K562 (cell line): ENCODE data around the gene CREB3L2. TPM values are rescaled to one million over a fixed set of nuclear protein-coding genes. Genes with fewer than 3 reads are reported as not detected.

ENCODE experiments used
- CHD4 ChIP-seq: fragments of 200-600 bp; sonication (generic); IDR thresholded peaks from 3 replicates; pipeline ENCODE4 v1.6.1; 2012; ENCODE audit warnings: low read depth, mild to moderate bottlenecking, mixed read lengths, low read length, inconsistent platforms; ENCODE audit not compliant: insufficient read depth, insufficient replicate concordance, poor library complexity, severe bottlenecking
- CREM ChIP-seq: IDR thresholded peaks from 2 replicates; pipeline ENCODE4 v1.6.1; 2014; ENCODE audit warnings: antibody characterized with exemption, low read depth
- FOSL1 ChIP-seq: fragments of 200-800 bp; sonication (Bioruptor generic); conservative IDR thresholded peaks from 2 replicates; pipeline ENCODE4 v1.6.1; 2016; ENCODE audit warnings: missing genetic modification characterization, missing compliant biosample characterization
- KLF6 ChIP-seq: fragments of 250-450 bp; sonication (Bioruptor Pico); IDR thresholded peaks from 2 replicates; pipeline ENCODE4 v1.4.0; 2020; ENCODE audit warnings: mild to moderate bottlenecking, moderate library complexity, borderline replicate concordance
- MAFF ChIP-seq: IDR thresholded peaks from 2 replicates; pipeline ENCODE4 v1.6.1; 2012; ENCODE audit warnings: low read length, improper control_type of control experiment
- MEIS2 ChIP-seq: fragments of 450-650 bp; IDR thresholded peaks from 2 replicates; pipeline ENCODE4 v1.6.1; 2014; ENCODE audit warnings: mild to moderate bottlenecking; ENCODE audit not compliant: partially characterized antibody
- POLR2B ChIP-seq: fragments of 450-650 bp; IDR thresholded peaks from 2 replicates; pipeline ENCODE4 v1.6.1; 2018; ENCODE audit warnings: low read depth; ENCODE audit not compliant: partially characterized antibody
- RBM25 ChIP-seq: fragments of 200-400 bp; formaldehyde crosslinking; IDR thresholded peaks from 2 replicates; pipeline ENCODE4 v1.6.1; 2018; ENCODE audit warnings: low read length, low read depth, moderate library complexity; ENCODE audit not compliant: severe bottlenecking
- RCOR1 ChIP-seq, 2 experiments: IDR thresholded peaks; 2 replicates each; pipeline ENCODE4 v1.6.1; 2012; ENCODE audit warnings: low read depth in 2 of 2, low read length in 2 of 2, borderline replicate concordance in 1 of 2, improper control_type of control experiment in 1 of 2
- RNF2 ChIP-seq: sonication (generic); IDR thresholded peaks from 2 replicates; pipeline ENCODE4 v1.6.1; 2016
- SFPQ ChIP-seq: fragments of 200-400 bp; formaldehyde crosslinking; IDR thresholded peaks from 2 replicates; pipeline ENCODE4 v1.6.1; 2017; ENCODE audit warnings: mild to moderate bottlenecking, low read depth, low read length, moderate library complexity
- ZBTB8A ChIP-seq: fragments of 450-650 bp; IDR thresholded peaks from 2 replicates; pipeline ENCODE4 v1.6.1; 2018; ENCODE audit warnings: mild to moderate bottlenecking, moderate library complexity; ENCODE audit not compliant: partially characterized antibody
- ZNF212 ChIP-seq: fragments of 450-650 bp; formaldehyde crosslinking; IDR thresholded peaks from 2 replicates; pipeline ENCODE4 v1.4.0; 2020; ENCODE audit warnings: mild to moderate bottlenecking
- ZNF316 ChIP-seq: fragments of 450-650 bp; IDR thresholded peaks from 2 replicates; pipeline ENCODE4 v1.6.1; 2016
- ZNF324 ChIP-seq: fragments of 250-450 bp; sonication (Bioruptor Pico); IDR thresholded peaks from 2 replicates; pipeline ENCODE4 v1.4.0; 2020; ENCODE audit warnings: mild to moderate bottlenecking
- ZNF551 ChIP-seq: fragments of 250-450 bp; sonication (Bioruptor Pico); IDR thresholded peaks from 2 replicates; pipeline ENCODE4 v1.5.0; 2021; ENCODE audit warnings: mild to moderate bottlenecking, moderate library complexity
- polyA plus RNA-seq, 8 experiments: library from polyadenylated mRNA; depleted of rRNA in 4 of 8; stranded (reverse) in 5 of 8; unstranded in 3 of 8; fragments of >200 nt; fragmentation: Nextera tagmentation in 2 of 8; fragmentation: Illumina TruSeq in 1 of 8; extraction: Ambion mirVana in 2 of 8; extraction: Trizol in 1 of 8; gene quantifications; 2 replicates each; pipeline versions ENCODE4 v1.2.1 to v1.2.3, GENCODE V29; 2011 to 2014; ENCODE audit warnings: inconsistent platforms in 1 of 8, missing spikeins in 1 of 8
- total RNA-seq, 7 experiments: library from RNA; depleted of rRNA in 6 of 7; stranded (reverse); fragments of >200 nt in 6 of 7; fragmentation: Illumina TruSeq in 2 of 7; extraction: Trizol in 2 of 7; gene quantifications; 2 replicates each; pipeline versions ENCODE4 v1.2.1 to v1.2.3, GENCODE V29; 2011 to 2021; ENCODE audit warnings: low replicate concordance in 1 of 7
- TF ChIP-seq, protein P1 (sequence below): fragments of 250-450 bp; sonication (Bioruptor Pico); IDR thresholded peaks from 2 replicates; pipeline ENCODE4 v1.8.0; 2021; ENCODE audit warnings: mild to moderate bottlenecking, moderate library complexity
- TF ChIP-seq, protein P2 (sequence below): sonication (generic); formaldehyde crosslinking; IDR thresholded peaks from 2 replicates; pipeline ENCODE4 v1.8.0; 2022; ENCODE audit warnings: mild to moderate bottlenecking, missing genetic modification reagents, borderline replicate concordance
- TF ChIP-seq, protein P3 (sequence below), 2 experiments: fragments of 200-800 bp in 1 of 2; sonication (Bioruptor generic) in 1 of 2; sonication (generic) in 1 of 2; formaldehyde crosslinking in 1 of 2; IDR thresholded peaks in 1 of 2; conservative IDR thresholded peaks in 1 of 2; 2 replicates each; pipeline versions ENCODE4 v1.5.0 to v1.6.1; 2016 to 2020; ENCODE audit warnings: missing compliant biosample characterization in 1 of 2, missing genetic modification characterization in 1 of 2, missing genetic modification reagents in 1 of 2

The CREB3L2 gene
- total and polyA plus RNA-seq, 9 of the 15 experiments (the other 6 are each of a cell fraction or from before 2014, with no cell fraction given), result 7.1 to 45.6 (median 15.8) TPM

GRCh38 chr7:137961200-137962177 lies 40.4 kb downstream of the CREB3L2 start (continued):
- peak; percentile 59 for TF ChIP-seq CREM
- TF ChIP-seq CHD4, result no peak
- no peak for TF ChIP-seq ZNF212 (CRISPR knock-in tag)
- TF ChIP-seq SFPQ, result no peak
- TF ChIP-seq, protein P1, sequence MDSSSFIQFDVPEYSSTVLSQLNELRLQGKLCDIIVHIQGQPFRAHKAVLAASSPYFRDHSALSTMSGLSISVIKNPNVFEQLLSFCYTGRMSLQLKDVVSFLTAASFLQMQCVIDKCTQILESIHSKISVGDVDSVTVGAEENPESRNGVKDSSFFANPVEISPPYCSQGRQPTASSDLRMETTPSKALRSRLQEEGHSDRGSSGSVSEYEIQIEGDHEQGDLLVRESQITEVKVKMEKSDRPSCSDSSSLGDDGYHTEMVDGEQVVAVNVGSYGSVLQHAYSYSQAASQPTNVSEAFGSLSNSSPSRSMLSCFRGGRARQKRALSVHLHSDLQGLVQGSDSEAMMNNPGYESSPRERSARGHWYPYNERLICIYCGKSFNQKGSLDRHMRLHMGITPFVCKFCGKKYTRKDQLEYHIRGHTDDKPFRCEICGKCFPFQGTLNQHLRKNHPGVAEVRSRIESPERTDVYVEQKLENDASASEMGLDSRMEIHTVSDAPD, result no peak
- TF ChIP-seq ZNF551 (CRISPR knock-in tag), result no peak
- peak; percentile 5 for TF ChIP-seq MEIS2
- TF ChIP-seq RBM25, result no peak
- TF ChIP-seq ZNF316, result peak; percentile 53
- TF ChIP-seq FOSL1 (tag), result peak; percentile 80
- TF ChIP-seq, protein P2, sequence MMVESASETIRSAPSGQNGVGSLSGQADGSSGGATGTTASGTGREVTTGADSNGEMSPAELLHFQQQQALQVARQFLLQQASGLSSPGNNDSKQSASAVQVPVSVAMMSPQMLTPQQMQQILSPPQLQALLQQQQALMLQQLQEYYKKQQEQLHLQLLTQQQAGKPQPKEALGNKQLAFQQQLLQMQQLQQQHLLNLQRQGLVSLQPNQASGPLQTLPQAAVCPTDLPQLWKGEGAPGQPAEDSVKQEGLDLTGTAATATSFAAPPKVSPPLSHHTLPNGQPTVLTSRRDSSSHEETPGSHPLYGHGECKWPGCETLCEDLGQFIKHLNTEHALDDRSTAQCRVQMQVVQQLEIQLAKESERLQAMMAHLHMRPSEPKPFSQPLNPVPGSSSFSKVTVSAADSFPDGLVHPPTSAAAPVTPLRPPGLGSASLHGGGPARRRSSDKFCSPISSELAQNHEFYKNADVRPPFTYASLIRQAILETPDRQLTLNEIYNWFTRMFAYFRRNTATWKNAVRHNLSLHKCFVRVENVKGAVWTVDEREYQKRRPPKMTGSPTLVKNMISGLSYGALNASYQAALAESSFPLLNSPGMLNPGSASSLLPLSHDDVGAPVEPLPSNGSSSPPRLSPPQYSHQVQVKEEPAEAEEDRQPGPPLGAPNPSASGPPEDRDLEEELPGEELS, result 0 out of 2 replicates have a peak, but pooled peaks have one; percentile 37
- TF ChIP-seq POLR2B, result no peak
- no peak for TF ChIP-seq ZBTB8A
- no peak for TF ChIP-seq KLF6 (CRISPR knock-in tag)
- TF ChIP-seq, protein P3, sequence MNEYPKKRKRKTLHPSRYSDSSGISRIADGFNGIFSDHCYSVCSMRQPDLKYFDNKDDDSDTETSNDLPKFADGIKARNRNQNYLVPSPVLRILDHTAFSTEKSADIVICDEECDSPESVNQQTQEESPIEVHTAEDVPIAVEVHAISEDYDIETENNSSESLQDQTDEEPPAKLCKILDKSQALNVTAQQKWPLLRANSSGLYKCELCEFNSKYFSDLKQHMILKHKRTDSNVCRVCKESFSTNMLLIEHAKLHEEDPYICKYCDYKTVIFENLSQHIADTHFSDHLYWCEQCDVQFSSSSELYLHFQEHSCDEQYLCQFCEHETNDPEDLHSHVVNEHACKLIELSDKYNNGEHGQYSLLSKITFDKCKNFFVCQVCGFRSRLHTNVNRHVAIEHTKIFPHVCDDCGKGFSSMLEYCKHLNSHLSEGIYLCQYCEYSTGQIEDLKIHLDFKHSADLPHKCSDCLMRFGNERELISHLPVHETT (CRISPR knock-in tag; conservative IDR thresholded peaks at IDR 0.05 in 1 of 2, IDR thresholded peaks at IDR 0.05 in 1 of 2), result 0 out of 4 replicates have a peak, but pooled peaks of 1 of the 2 experiments have one; percentile 19
- TF ChIP-seq MAFF, result peak; percentile 54; the same call in 1 of the 2 replicates
- TF ChIP-seq RCOR1 (IDR thresholded peaks at IDR 0.05; ENCODE audit: borderline replicate concordance in 1 of 2, low read depth in 2 of 2, low read length in 2 of 2), result 0 out of 4 replicates have a peak, but pooled peaks of 1 of the 2 experiments have one; percentile 20
- TF ChIP-seq ZNF324 (CRISPR knock-in tag), result no peak
- no peak for TF ChIP-seq RNF2
